ENCODE results near the gene IFIT2.

DNA sequence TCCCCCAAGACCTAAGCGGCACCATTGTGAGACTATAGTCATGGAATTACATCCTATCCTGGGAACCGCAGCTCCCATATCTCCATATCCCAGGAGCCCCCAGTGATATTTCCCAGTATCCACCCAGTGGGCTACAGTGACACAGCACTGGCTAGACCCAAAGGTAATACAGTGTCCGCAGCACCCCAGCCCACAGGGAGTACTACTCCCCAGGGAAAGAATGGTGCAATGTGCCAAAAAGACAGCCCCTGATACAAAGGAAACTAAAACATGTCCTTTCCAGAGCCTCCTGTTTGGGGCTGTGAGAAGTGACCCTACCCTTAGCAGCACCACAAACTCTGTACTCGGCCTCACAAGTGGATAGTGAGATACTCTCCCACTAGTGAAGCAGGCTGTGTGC, 4.5 kb upstream of the IFIT2 start:
- TF ChIP-seq, protein P1, sequence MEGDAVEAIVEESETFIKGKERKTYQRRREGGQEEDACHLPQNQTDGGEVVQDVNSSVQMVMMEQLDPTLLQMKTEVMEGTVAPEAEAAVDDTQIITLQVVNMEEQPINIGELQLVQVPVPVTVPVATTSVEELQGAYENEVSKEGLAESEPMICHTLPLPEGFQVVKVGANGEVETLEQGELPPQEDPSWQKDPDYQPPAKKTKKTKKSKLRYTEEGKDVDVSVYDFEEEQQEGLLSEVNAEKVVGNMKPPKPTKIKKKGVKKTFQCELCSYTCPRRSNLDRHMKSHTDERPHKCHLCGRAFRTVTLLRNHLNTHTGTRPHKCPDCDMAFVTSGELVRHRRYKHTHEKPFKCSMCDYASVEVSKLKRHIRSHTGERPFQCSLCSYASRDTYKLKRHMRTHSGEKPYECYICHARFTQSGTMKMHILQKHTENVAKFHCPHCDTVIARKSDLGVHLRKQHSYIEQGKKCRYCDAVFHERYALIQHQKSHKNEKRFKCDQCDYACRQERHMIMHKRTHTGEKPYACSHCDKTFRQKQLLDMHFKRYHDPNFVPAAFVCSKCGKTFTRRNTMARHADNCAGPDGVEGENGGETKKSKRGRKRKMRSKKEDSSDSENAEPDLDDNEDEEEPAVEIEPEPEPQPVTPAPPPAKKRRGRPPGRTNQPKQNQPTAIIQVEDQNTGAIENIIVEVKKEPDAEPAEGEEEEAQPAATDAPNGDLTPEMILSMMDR (IDR thresholded peaks at IDR 0.05): no peak
- TF ChIP-seq POLR2A (IDR thresholded peaks at IDR 0.05): no peak
